Measurements from ENCODE around the gene CCDC80. TPM values are rescaled to one million over a fixed set of nuclear protein-coding genes. Genes with fewer than 3 reads are reported as not detected.

Gene CCDC80
- total RNA-seq, 1 experiment from 2014 or later, result 26.2 TPM

GRCh38 chr3:112594856-112595255, 46.1 kb downstream of the CCDC80 start:
- Mint-ChIP-seq H3K27ac (ENCODE audit: unreplicated experiment) (no peak overlapping the region), H3K9me3 (ENCODE audit: unreplicated experiment) (no peaks in the 10 kb centered on the region), H3K36me3 (ENCODE audit: insufficient read depth, unreplicated experiment) (no peaks in the 10 kb centered on the region), H3K4me3 (ENCODE audit: unreplicated experiment) (no peak overlapping the region), H3K27me3 (ENCODE audit: insufficient read depth, unreplicated experiment) (no peaks in the 10 kb centered on the region), H3K4me1 (ENCODE audit: low read depth, unreplicated experiment) (no peaks in the 10 kb centered on the region)
- CTCF ChIA-PET, result no interaction called here
- no peak overlapping the region for H3K4me3 ChIP-seq (ENCODE audit: low read depth, low read length)
- no peaks in the 10 kb centered on the region for H3K36me3 ChIP-seq (ENCODE audit: control insufficient read depth, insufficient read depth, low read length)
- no peaks in the 10 kb centered on the region for H3K4me1 ChIP-seq
- no peak for DNase-seq
- no peaks in the 10 kb centered on the region for H3K9me3 ChIP-seq
- H3K27me3 ChIP-seq (replicated peaks; ENCODE audit: control insufficient read depth, insufficient read depth, low read length), result no peaks in the 10 kb centered on the region
- POLR2A ChIA-PET, result no interaction called here
- BruUV-seq (replicated peaks), result no TSS peak
- no peak for TF ChIP-seq CTCF (IDR thresholded peaks at IDR 0.05; ENCODE audit: insufficient read depth in 1 of 2, low read depth in 1 of 2, low read length in 1 of 2, severe bottlenecking in 1 of 2, unreplicated experiment in 1 of 2)
- intact Hi-C loops (cut with micrococcal nuclease; ENCODE audit: unreplicated experiment), result no loop called here

- Histone ChIP-seq H3K27me3 (replicated peaks; ENCODE audit: control insufficient read depth, insufficient read depth, low read length) (no peaks in the 10 kb centered on the region), H3K4me1 (no peaks in the 10 kb centered on the region), H3K9me3 (no peaks in the 10 kb centered on the region), H3K36me3 (ENCODE audit: control insufficient read depth, insufficient read depth, low read length) (no peaks in the 10 kb centered on the region), H3K4me3 (ENCODE audit: low read depth, low read length) (no peak overlapping the region)
- Mint-ChIP-seq H3K27me3 (ENCODE audit: insufficient read depth, unreplicated experiment) (no peaks in the 10 kb centered on the region), H3K36me3 (ENCODE audit: insufficient read depth, unreplicated experiment) (no peaks in the 10 kb centered on the region), H3K4me3 (ENCODE audit: unreplicated experiment) (no peak overlapping the region), H3K9me3 (ENCODE audit: unreplicated experiment) (no peaks in the 10 kb centered on the region), H3K4me1 (ENCODE audit: low read depth, unreplicated experiment) (no peaks in the 10 kb centered on the region), H3K27ac (ENCODE audit: unreplicated experiment) (no peak overlapping the region)
- TF ChIP-seq CTCF (IDR thresholded peaks at IDR 0.05; ENCODE audit: insufficient read depth in 1 of 2, low read depth in 1 of 2, low read length in 1 of 2, severe bottlenecking in 1 of 2, unreplicated experiment in 1 of 2), result no peak
- intact Hi-C loops (cut with micrococcal nuclease; ENCODE audit: unreplicated experiment), result no loop called here
- DNase-seq, result no peak
- ChIA-PET POLR2A (no interaction called here), CTCF (no interaction called here)
- no TSS peak for BruUV-seq (replicated peaks)
Measured at GRCh38 chr3:112593258-112593657, 47.7 kb downstream of the CCDC80 start.

GRCh38 chr3:112587336-112587735, 53.6 kb downstream of the CCDC80 start:
- no peak overlapping the region for H3K27ac Mint-ChIP-seq (ENCODE audit: unreplicated experiment)

More at GRCh38 chr3:112587336-112587735, 53.6 kb downstream of the CCDC80 start:
- intact Hi-C loops (cut with micrococcal nuclease; ENCODE audit: unreplicated experiment), result no loop called here
- BruUV-seq (replicated peaks), result no TSS peak
- no peak for DNase-seq
- H3K4me3 Mint-ChIP-seq (ENCODE audit: unreplicated experiment), result no peak overlapping the region
- Histone ChIP-seq H3K9me3 (no peaks in the 10 kb centered on the region), H3K27me3 (replicated peaks; ENCODE audit: control insufficient read depth, insufficient read depth, low read length) (no peaks in the 10 kb centered on the region), H3K4me1 (no peaks in the 10 kb centered on the region), H3K36me3 (ENCODE audit: control insufficient read depth, insufficient read depth, low read length) (no peaks in the 10 kb centered on the region), H3K4me3 (ENCODE audit: low read depth, low read length) (no peak overlapping the region)
- CTCF ChIA-PET, result no interaction called here
- H3K27me3 Mint-ChIP-seq (ENCODE audit: insufficient read depth, unreplicated experiment), result no peaks in the 10 kb centered on the region
- no peaks in the 10 kb centered on the region for H3K9me3 Mint-ChIP-seq (ENCODE audit: unreplicated experiment)
- H3K36me3 Mint-ChIP-seq (ENCODE audit: insufficient read depth, unreplicated experiment), result no peaks in the 10 kb centered on the region
- POLR2A ChIA-PET, result no interaction called here
- TF ChIP-seq CTCF (IDR thresholded peaks at IDR 0.05; ENCODE audit: insufficient read depth in 1 of 2, low read depth in 1 of 2, low read length in 1 of 2, severe bottlenecking in 1 of 2, unreplicated experiment in 1 of 2), result no peak
- no peaks in the 10 kb centered on the region for H3K4me1 Mint-ChIP-seq (ENCODE audit: low read depth, unreplicated experiment)
